Measurements from ENCODE around the gene CCSER1. TPM values are rescaled to one million over a fixed set of nuclear protein-coding genes. Genes with fewer than 3 reads are reported as not detected.

CCSER1 gene
- total and polyA plus RNA-seq, 2 donors (not counting 1 experiment from before 2014, with no cell fraction given), result under 0.01 TPM; not detected in 1

- no peak for DNase-seq (ENCODE audit: low read depth in 2 of 2)
- Histone ChIP-seq H3K9me3 (ENCODE audit: control insufficient read depth, insufficient read depth, low read depth, low read length) (no peaks in the 10 kb centered on the region), H2AFZ (ENCODE audit: low read length) (no peak overlapping the region), H3K79me2 (ENCODE audit: control insufficient read depth, insufficient read depth, low read length) (no peaks in the 10 kb centered on the region), H3K4me1 (ENCODE audit: control insufficient read depth, extremely low read depth, insufficient read depth, low read length) (no peaks in the 10 kb centered on the region), H3K4me3 (replicated peaks in 1 of 4; ENCODE audit: control extremely low read depth in 1 of 4, insufficient read depth in 1 of 4, low read depth in 3 of 4, low read length in 4 of 4) (no peak overlapping the region), H3K4me2 (ENCODE audit: extremely low read depth, insufficient read depth, low read length) (no peak overlapping the region), H3K27ac (ENCODE audit: insufficient read depth, low read length) (no peak overlapping the region), H3K27me3 (ENCODE audit: control insufficient read depth, insufficient read depth, low read length) (no peaks in the 10 kb centered on the region), H3K9ac (ENCODE audit: insufficient read depth, low read length) (no peak overlapping the region), H3K36me3 (ENCODE audit: control insufficient read depth, insufficient read depth, low read length) (no peaks in the 10 kb centered on the region), H4K20me1 (ENCODE audit: control insufficient read depth, extremely low read depth, insufficient read depth, low read length) (no peaks in the 10 kb centered on the region)
- no peak for TF ChIP-seq CTCF (conservative IDR thresholded peaks at IDR 0.05 in 1 of 2, IDR thresholded peaks at IDR 0.05 in 1 of 2; ENCODE audit: low read depth in 1 of 2, low read length in 2 of 2)
- TF ChIP-seq EZH2 (IDR thresholded peaks at IDR 0.05; ENCODE audit: low read length, missing control alignments), result no peak
Measured at GRCh38 chr4:91268913-91269312, 1141.7 kb downstream of the CCSER1 start.

- Histone ChIP-seq H3K79me2 (ENCODE audit: control insufficient read depth, insufficient read depth, low read length) (no peaks in the 10 kb centered on the region), H3K9ac (ENCODE audit: insufficient read depth, low read length) (no peak overlapping the region), H3K36me3 (ENCODE audit: control insufficient read depth, insufficient read depth, low read length) (no peaks in the 10 kb centered on the region), H3K9me3 (ENCODE audit: control insufficient read depth, insufficient read depth, low read depth, low read length) (no peaks in the 10 kb centered on the region), H3K4me3 (replicated peaks in 1 of 4; ENCODE audit: control extremely low read depth in 1 of 4, insufficient read depth in 1 of 4, low read depth in 3 of 4, low read length in 4 of 4) (no peak overlapping the region), H3K27ac (ENCODE audit: insufficient read depth, low read length) (no peak overlapping the region), H3K4me1 (ENCODE audit: control insufficient read depth, extremely low read depth, insufficient read depth, low read length) (no peaks in the 10 kb centered on the region), H4K20me1 (ENCODE audit: control insufficient read depth, extremely low read depth, insufficient read depth, low read length) (no peaks in the 10 kb centered on the region), H3K27me3 (ENCODE audit: control insufficient read depth, insufficient read depth, low read length) (no peaks in the 10 kb centered on the region), H3K4me2 (ENCODE audit: extremely low read depth, insufficient read depth, low read length) (no peak overlapping the region), H2AFZ (ENCODE audit: low read length) (no peak overlapping the region)
- no peak for DNase-seq (ENCODE audit: low read depth in 2 of 2)
- TF ChIP-seq CTCF (conservative IDR thresholded peaks at IDR 0.05 in 1 of 2, IDR thresholded peaks at IDR 0.05 in 1 of 2; ENCODE audit: low read depth in 1 of 2, low read length in 2 of 2) (no peak), EZH2 (IDR thresholded peaks at IDR 0.05; ENCODE audit: low read length, missing control alignments) (no peak)
Measured at GRCh38 chr4:91279899-91280298, 1152.7 kb downstream of the CCSER1 start.

GRCh38 chr4:91280551-91281290 is 1153.5 kb downstream of the CCSER1 start:
- H3K4me1 ChIP-seq (ENCODE audit: control insufficient read depth, extremely low read depth, insufficient read depth, low read length), result no peaks in the 10 kb centered on the region
- H3K9me3 ChIP-seq (ENCODE audit: control insufficient read depth, insufficient read depth, low read depth, low read length), result no peaks in the 10 kb centered on the region

More at GRCh38 chr4:91280551-91281290, 1153.5 kb downstream of the CCSER1 start:
- no peaks in the 10 kb centered on the region for H3K36me3 ChIP-seq (ENCODE audit: control insufficient read depth, insufficient read depth, low read length)
- TF ChIP-seq EZH2 (IDR thresholded peaks at IDR 0.05; ENCODE audit: low read length, missing control alignments) (no peak), CTCF (conservative IDR thresholded peaks at IDR 0.05 in 1 of 2, IDR thresholded peaks at IDR 0.05 in 1 of 2; ENCODE audit: low read depth in 1 of 2, low read length in 2 of 2) (no peak)
- H3K4me3 ChIP-seq (replicated peaks in 1 of 4; ENCODE audit: control extremely low read depth in 1 of 4, insufficient read depth in 1 of 4, low read depth in 3 of 4, low read length in 4 of 4), result no peak overlapping the region
- no peak overlapping the region for H3K9ac ChIP-seq (ENCODE audit: insufficient read depth, low read length)
- no peak overlapping the region for H2AFZ ChIP-seq (ENCODE audit: low read length)
- no peaks in the 10 kb centered on the region for H3K27me3 ChIP-seq (ENCODE audit: control insufficient read depth, insufficient read depth, low read length)
- H3K4me2 ChIP-seq (ENCODE audit: extremely low read depth, insufficient read depth, low read length), result no peak overlapping the region
- H3K79me2 ChIP-seq (ENCODE audit: control insufficient read depth, insufficient read depth, low read length), result no peaks in the 10 kb centered on the region
- no peak overlapping the region for H3K27ac ChIP-seq (ENCODE audit: insufficient read depth, low read length)
- DNase-seq (ENCODE audit: low read depth in 2 of 2), result no peak
- H4K20me1 ChIP-seq (ENCODE audit: control insufficient read depth, extremely low read depth, insufficient read depth, low read length), result no peaks in the 10 kb centered on the region

Data from fibroblast of lung (primary cell).